HCT116 (cell line): ENCODE measurements around the gene HEG1. TPM values are rescaled to one million over a fixed set of nuclear protein-coding genes. Genes with fewer than 3 reads are reported as not detected.

Experiments used
- ATAC-seq: fragments of 200-7000 bp; cut with Tn5 transposase; 2 replicates; pipeline ENCODE4 v1.9.1; 2020; ENCODE audit warnings: mild to moderate bottlenecking, moderate library complexity
- BruUV-seq: library from RNA; stranded (reverse); fragments of 400-500 nt; replicated peaks from 2 replicates; lab custom pipeline; 2021; lab: Mats Ljungman, UMichigan
- CTCF ChIA-PET: fragments of 300-600 bp; sonication (Branson Sonifier 250); formaldehyde crosslinking; loops from one replicate; lab custom pipeline; 2021; ENCODE audit warnings: antibody characterized with exemption; lab: Charles Lee
- POLR2A ChIA-PET: fragments of 300-600, 350-600 bp; sonication (Branson Sonifier 250); formaldehyde crosslinking; loops from one replicate; lab custom pipeline; 2021; ENCODE audit warnings: antibody characterized with exemption; lab: Charles Lee
- RAD21 ChIA-PET, 2 experiments: fragments of 300-600 bp; sonication (Branson Sonifier 250); formaldehyde crosslinking; loops; one replicate each; lab custom pipeline; 2023; ENCODE audit warnings: low total read pairs in 2 of 2; ENCODE audit not compliant: uncharacterized antibody in 2 of 2, unreplicated experiment in 2 of 2, low non-redundant PET in 1 of 2; lab: Charles Lee
- DNase-seq: peaks from one replicate; pipeline ENCODE4 v3.0.0-alpha.2; 2010; ENCODE audit warnings: low read depth, low spot score
- H2AFZ ChIP-seq: fragments of 200-600 bp; shearing (Covaris generic), sonication (generic); 2 replicates; pipeline ENCODE4 v1.6.1; 2017; ENCODE audit warnings: low read depth, mixed run types, mixed read lengths, antibody characterized with exemption, low read length; ENCODE audit not compliant: poor library complexity, severe bottlenecking
- H3K27ac ChIP-seq: 2 replicates; pipeline ENCODE4 v1.5.1; 2012; ENCODE audit warnings: low read depth, low read length
- H3K27me3 ChIP-seq: fragments of 200-600 bp; sonication (generic); 2 replicates; pipeline ENCODE4 v1.6.1; 2016; ENCODE audit warnings: mixed run types, low read length, mixed read lengths; ENCODE audit not compliant: insufficient read depth
- H3K36me3 ChIP-seq, 2 experiments: fragments of 200-500 bp in 1 of 2; fragments of 200-600 bp in 1 of 2; sonication (Bioruptor generic) in 1 of 2; sonication (generic) in 1 of 2; 2 replicates each; pipeline versions ENCODE4 v1.5.1 to v1.6.1; 2014 to 2016; ENCODE audit warnings: low read length in 2 of 2, inconsistent platforms in 1 of 2, mixed read lengths in 1 of 2, mixed run types in 1 of 2; ENCODE audit not compliant: insufficient read depth in 2 of 2, control insufficient read depth in 1 of 2
- H3K4me1 ChIP-seq, 2 experiments: fragments of 200-600 bp in 1 of 2; sonication (generic) in 1 of 2; 2 replicates each; pipeline versions ENCODE4 v1.5.1 to v1.6.1; 2012 to 2017; ENCODE audit warnings: low read length in 2 of 2, inconsistent platforms in 1 of 2, mild to moderate bottlenecking in 1 of 2, mixed read lengths in 1 of 2, mixed run types in 1 of 2, moderate library complexity in 1 of 2; ENCODE audit not compliant: insufficient read depth in 2 of 2, control insufficient read depth in 1 of 2
- H3K4me2 ChIP-seq: fragments of 200-600 bp; sonication (generic); 2 replicates; pipeline ENCODE4 v1.6.1; 2017; ENCODE audit warnings: mixed run types, low read length, mixed read lengths
- H3K4me3 ChIP-seq, 2 experiments: fragments of 200-600 bp in 1 of 2; sonication (generic) in 1 of 2; replicated peaks in 1 of 2; 2 replicates each; pipeline ENCODE4 v1.5.1; 2011 to 2016; ENCODE audit warnings: low read length in 2 of 2, control low read depth in 1 of 2, low read depth in 1 of 2, mild to moderate bottlenecking in 1 of 2, mixed read lengths in 1 of 2, mixed run types in 1 of 2
- H3K79me2 ChIP-seq: fragments of 200-600 bp; sonication (generic); 2 replicates; pipeline ENCODE4 v1.6.1; 2017; ENCODE audit warnings: mild to moderate bottlenecking, mixed run types, low read length, moderate library complexity, mixed read lengths; ENCODE audit not compliant: insufficient read depth
- H3K9ac ChIP-seq: fragments of 200-600 bp; sonication (generic); 2 replicates; pipeline ENCODE4 v1.6.1; 2016; ENCODE audit warnings: low read length, mixed read lengths
- H3K9me2 ChIP-seq: fragments of 200-600 bp; sonication (generic), shearing (Covaris generic); 2 replicates; pipeline ENCODE4 v1.6.1; 2017; ENCODE audit warnings: mixed run types, mild to moderate bottlenecking, moderate library complexity; ENCODE audit not compliant: insufficient read depth
- H3K9me3 ChIP-seq, 2 experiments: fragments of 200-500 bp in 1 of 2; fragments of 200-600 bp in 1 of 2; sonication (Bioruptor generic) in 1 of 2; sonication (generic) in 1 of 2; 2 replicates each; pipeline ENCODE4 v1.6.1; 2014 to 2017; ENCODE audit warnings: low read length in 2 of 2, mixed read lengths in 2 of 2, inconsistent platforms in 1 of 2, low read depth in 1 of 2, mild to moderate bottlenecking in 1 of 2, mixed run types in 1 of 2, moderate library complexity in 1 of 2; ENCODE audit not compliant: control insufficient read depth in 1 of 2, insufficient read depth in 1 of 2
- H4K20me1 ChIP-seq: fragments of 200-600 bp; sonication (generic), shearing (Covaris generic); 2 replicates; pipeline ENCODE4 v1.6.1; 2017; ENCODE audit warnings: mixed run types, mild to moderate bottlenecking, moderate library complexity; ENCODE audit not compliant: insufficient read depth
- CBX3 ChIP-seq: IDR thresholded peaks from 2 replicates; pipeline ENCODE4 v1.6.1; 2012; ENCODE audit warnings: low read depth
- CEBPB ChIP-seq: IDR thresholded peaks from 2 replicates; pipeline ENCODE4 v1.6.1; 2012; ENCODE audit warnings: low read depth
- EZH2phosphoT487 ChIP-seq: fragments of 200-600 bp; IDR thresholded peaks from 2 replicates; pipeline ENCODE4 v1.6.1; 2018; ENCODE audit warnings: antibody characterized with exemption, borderline replicate concordance
- FOSL1 ChIP-seq: IDR thresholded peaks from 2 replicates; pipeline ENCODE4 v1.6.1; 2012; ENCODE audit warnings: low read depth
- JUND ChIP-seq: IDR thresholded peaks from 2 replicates; pipeline ENCODE4 v1.6.1; 2012
- POLR2A ChIP-seq: IDR thresholded peaks from 2 replicates; pipeline ENCODE4 v1.7.0; 2011; ENCODE audit warnings: borderline replicate concordance; ENCODE audit not compliant: insufficient read depth, insufficient read length; ENCODE audit errors: extremely low read depth
- POLR2AphosphoS5 ChIP-seq: IDR thresholded peaks from 2 replicates; pipeline ENCODE4 v1.6.1; 2011; ENCODE audit warnings: mild to moderate bottlenecking, low read depth, low read length, moderate library complexity
- RAD21 ChIP-seq: IDR thresholded peaks from 2 replicates; pipeline ENCODE4 v1.6.1; 2012; ENCODE audit warnings: low read depth, mild to moderate bottlenecking
- SP1 ChIP-seq: IDR thresholded peaks from 2 replicates; pipeline ENCODE4 v1.6.1; 2012; ENCODE audit warnings: low read depth
- SRF ChIP-seq: IDR thresholded peaks from 2 replicates; pipeline ENCODE4 v1.6.1; 2012; ENCODE audit warnings: low read depth
- TCF7L2 ChIP-seq: IDR thresholded peaks from 2 replicates; pipeline ENCODE4 v1.7.0; 2011; ENCODE audit warnings: borderline replicate concordance, inconsistent platforms; ENCODE audit not compliant: insufficient read depth, insufficient read length; ENCODE audit errors: extremely low read depth
- YY1 ChIP-seq: IDR thresholded peaks from 2 replicates; pipeline ENCODE4 v1.6.1; 2011; ENCODE audit warnings: low read length, low read depth, moderate library complexity, mild to moderate bottlenecking; ENCODE audit not compliant: insufficient replicate concordance; ENCODE audit errors: extremely low read depth
- ZFX ChIP-seq: fragments of 450-650 bp; IDR thresholded peaks from 2 replicates; pipeline ENCODE4 v1.6.1; 2017
- ZNF274 ChIP-seq: fragments of 200-500 bp; sonication (Bioruptor generic); IDR thresholded peaks from 2 replicates; pipeline ENCODE4 v1.6.1; 2014; ENCODE audit warnings: mild to moderate bottlenecking, low read depth, low read length, inconsistent platforms
- intact Hi-C: fragments of 100-400 bp; cut with micrococcal nuclease; formaldehyde crosslinking; loops from 2 replicates; pipeline ENCODE4 v1.10.0; 2022
- total RNA-seq: library from RNA; stranded (reverse); gene quantifications from one replicate; pipeline ENCODE4 v1.2.1, GENCODE V29; 2021; ENCODE audit not compliant: unreplicated experiment
- TF ChIP-seq, protein P1 (sequence below): IDR thresholded peaks from 2 replicates; pipeline ENCODE4 v1.6.1; 2012
- TF ChIP-seq, protein P2 (sequence below), 3 experiments: fragments of 200-600 bp in 1 of 3; sonication (generic) in 1 of 3; IDR thresholded peaks in 2 of 3; conservative IDR thresholded peaks in 1 of 3; 2 replicates each; pipeline ENCODE4 v1.5.1; 2012 to 2017; ENCODE audit warnings: low read depth in 2 of 3, low read length in 2 of 3, antibody characterized with exemption in 1 of 3, borderline replicate concordance in 1 of 3, control low read depth in 1 of 3, mild to moderate bottlenecking in 1 of 3, mixed read lengths in 1 of 3, mixed run types in 1 of 3, moderate library complexity in 1 of 3; ENCODE audit not compliant: insufficient read depth in 1 of 3
- TF ChIP-seq, protein P3 (sequence below): IDR thresholded peaks from 2 replicates; pipeline ENCODE4 v1.6.1; 2012
- TF ChIP-seq, protein P4 (sequence below): IDR thresholded peaks from 2 replicates; pipeline ENCODE4 v1.6.1; 2011; ENCODE audit warnings: mild to moderate bottlenecking, low read length, moderate library complexity; ENCODE audit not compliant: insufficient replicate concordance; ENCODE audit errors: extremely low read depth

Gene HEG1
- total RNA-seq, 1 experiment from 2014 or later = 2.6 TPM

DNA sequence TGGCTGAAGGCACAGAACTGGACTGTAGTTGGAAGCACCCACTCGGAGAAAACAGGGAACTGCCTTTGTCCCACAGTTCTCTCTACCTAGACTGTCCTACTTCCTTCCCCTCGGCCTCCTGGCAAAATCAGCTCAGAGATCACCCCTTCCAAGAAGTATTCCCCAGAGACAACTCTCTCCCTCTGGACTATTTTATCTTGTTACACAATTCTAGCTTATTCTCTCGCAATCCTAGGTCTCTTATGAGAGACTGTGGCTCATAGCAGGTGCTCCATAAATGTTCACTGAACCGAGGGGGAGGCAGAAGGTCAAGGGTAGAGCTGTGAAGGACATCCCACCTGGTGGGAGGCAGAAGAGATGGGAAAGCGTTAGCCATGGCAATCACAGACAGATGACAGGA is 10.6 kb downstream of the HEG1 start (continued):
- TF ChIP-seq, protein P1, sequence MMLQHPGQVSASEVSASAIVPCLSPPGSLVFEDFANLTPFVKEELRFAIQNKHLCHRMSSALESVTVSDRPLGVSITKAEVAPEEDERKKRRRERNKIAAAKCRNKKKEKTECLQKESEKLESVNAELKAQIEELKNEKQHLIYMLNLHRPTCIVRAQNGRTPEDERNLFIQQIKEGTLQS = no peak
- TF ChIP-seq TCF7L2 (no peak), FOSL1 (no peak)
- TF ChIP-seq, protein P2, sequence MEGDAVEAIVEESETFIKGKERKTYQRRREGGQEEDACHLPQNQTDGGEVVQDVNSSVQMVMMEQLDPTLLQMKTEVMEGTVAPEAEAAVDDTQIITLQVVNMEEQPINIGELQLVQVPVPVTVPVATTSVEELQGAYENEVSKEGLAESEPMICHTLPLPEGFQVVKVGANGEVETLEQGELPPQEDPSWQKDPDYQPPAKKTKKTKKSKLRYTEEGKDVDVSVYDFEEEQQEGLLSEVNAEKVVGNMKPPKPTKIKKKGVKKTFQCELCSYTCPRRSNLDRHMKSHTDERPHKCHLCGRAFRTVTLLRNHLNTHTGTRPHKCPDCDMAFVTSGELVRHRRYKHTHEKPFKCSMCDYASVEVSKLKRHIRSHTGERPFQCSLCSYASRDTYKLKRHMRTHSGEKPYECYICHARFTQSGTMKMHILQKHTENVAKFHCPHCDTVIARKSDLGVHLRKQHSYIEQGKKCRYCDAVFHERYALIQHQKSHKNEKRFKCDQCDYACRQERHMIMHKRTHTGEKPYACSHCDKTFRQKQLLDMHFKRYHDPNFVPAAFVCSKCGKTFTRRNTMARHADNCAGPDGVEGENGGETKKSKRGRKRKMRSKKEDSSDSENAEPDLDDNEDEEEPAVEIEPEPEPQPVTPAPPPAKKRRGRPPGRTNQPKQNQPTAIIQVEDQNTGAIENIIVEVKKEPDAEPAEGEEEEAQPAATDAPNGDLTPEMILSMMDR (IDR thresholded peaks at IDR 0.05 in 2 of 3, conservative IDR thresholded peaks at IDR 0.05 in 1 of 3; ENCODE audit: borderline replicate concordance in 1 of 3, insufficient read depth in 1 of 3, low read depth in 2 of 3, low read length in 2 of 3) = no peak

DNA sequence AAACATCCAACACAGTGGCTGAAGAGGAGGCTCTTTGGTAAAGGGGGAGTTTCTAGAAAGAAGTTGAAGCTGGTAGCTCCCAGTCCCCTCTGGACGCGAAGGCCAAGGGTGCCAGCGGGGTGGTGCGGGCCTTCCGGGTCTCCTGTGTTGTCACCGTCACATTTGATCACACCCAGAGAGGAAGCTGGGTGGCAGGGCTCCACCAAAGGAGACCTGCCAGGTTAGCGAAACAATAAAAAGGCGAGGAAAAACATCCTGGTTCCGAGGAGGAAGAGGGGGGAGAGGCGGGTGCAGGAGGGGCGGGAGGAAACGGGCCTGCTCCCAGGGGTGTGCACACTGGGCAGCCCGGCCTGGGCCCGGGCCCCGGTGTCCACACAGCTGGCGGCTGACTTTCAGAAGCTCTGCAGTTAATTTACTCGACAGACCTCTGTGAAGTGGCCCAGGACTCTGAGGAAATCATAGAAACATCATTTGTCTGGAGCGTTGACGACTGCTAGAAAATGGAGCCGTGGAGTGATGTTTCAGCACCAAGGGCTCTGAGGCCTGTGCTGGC is 12.1 kb downstream of the HEG1 start:
- Histone ChIP-seq H3K4me2 (no peak overlapping the region), H3K79me2 (no peaks in the 10 kb centered on the region), H3K9ac (no peak overlapping the region), H3K4me1 (peaks cover 0 to 5% of the 10 kb centered on the region in 2 experiments; a peak in 1 of 4 replicates), H4K20me1 (no peaks in the 10 kb centered on the region), H3K27ac (no peak overlapping the region), H3K36me3 (no peaks in the 10 kb centered on the region), H3K4me3 (no peak overlapping the region), H2AFZ (no peak overlapping the region), H3K9me2 (no peaks in the 10 kb centered on the region), H3K27me3 (no peaks in the 10 kb centered on the region; the same call in none of the 2 replicates), H3K9me3 (no peaks in the 10 kb centered on the region)
- ChIA-PET POLR2A (no interaction called here), CTCF (no interaction called here), RAD21 (no interaction called here)
- DNase-seq (no peak), ATAC-seq (no peak)
- intact Hi-C loops = no loop called here
- BruUV-seq = no TSS peak
- no peak for TF ChIP-seq ZFX
- no peak for TF ChIP-seq SRF
- TF ChIP-seq YY1 = no peak
- TF ChIP-seq, protein P1 = no peak
- TF ChIP-seq, protein P3, sequence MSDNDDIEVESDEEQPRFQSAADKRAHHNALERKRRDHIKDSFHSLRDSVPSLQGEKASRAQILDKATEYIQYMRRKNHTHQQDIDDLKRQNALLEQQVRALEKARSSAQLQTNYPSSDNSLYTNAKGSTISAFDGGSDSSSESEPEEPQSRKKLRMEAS = no peak
- TF ChIP-seq TCF7L2 = no peak
- TF ChIP-seq CBX3 = no peak
- no peak for TF ChIP-seq POLR2A
- TF ChIP-seq CEBPB = no peak
- TF ChIP-seq JUND = no peak
- TF ChIP-seq, protein P4, sequence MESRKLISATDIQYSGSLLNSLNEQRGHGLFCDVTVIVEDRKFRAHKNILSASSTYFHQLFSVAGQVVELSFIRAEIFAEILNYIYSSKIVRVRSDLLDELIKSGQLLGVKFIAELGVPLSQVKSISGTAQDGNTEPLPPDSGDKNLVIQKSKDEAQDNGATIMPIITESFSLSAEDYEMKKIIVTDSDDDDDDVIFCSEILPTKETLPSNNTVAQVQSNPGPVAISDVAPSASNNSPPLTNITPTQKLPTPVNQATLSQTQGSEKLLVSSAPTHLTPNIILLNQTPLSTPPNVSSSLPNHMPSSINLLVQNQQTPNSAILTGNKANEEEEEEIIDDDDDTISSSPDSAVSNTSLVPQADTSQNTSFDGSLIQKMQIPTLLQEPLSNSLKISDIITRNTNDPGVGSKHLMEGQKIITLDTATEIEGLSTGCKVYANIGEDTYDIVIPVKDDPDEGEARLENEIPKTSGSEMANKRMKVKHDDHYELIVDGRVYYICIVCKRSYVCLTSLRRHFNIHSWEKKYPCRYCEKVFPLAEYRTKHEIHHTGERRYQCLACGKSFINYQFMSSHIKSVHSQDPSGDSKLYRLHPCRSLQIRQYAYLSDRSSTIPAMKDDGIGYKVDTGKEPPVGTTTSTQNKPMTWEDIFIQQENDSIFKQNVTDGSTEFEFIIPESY = no peak
- no peak for TF ChIP-seq ZNF274
- TF ChIP-seq POLR2AphosphoS5 = no peak
- TF ChIP-seq RAD21 = no peak
- TF ChIP-seq EZH2phosphoT487 = no peak
- TF ChIP-seq, protein P2 (IDR thresholded peaks at IDR 0.05 in 2 of 3, conservative IDR thresholded peaks at IDR 0.05 in 1 of 3; ENCODE audit: borderline replicate concordance in 1 of 3, insufficient read depth in 1 of 3, low read depth in 2 of 3, low read length in 2 of 3) = no peak
- no peak for TF ChIP-seq SP1
